ENCODE results near the gene HLA-E.

DNA sequence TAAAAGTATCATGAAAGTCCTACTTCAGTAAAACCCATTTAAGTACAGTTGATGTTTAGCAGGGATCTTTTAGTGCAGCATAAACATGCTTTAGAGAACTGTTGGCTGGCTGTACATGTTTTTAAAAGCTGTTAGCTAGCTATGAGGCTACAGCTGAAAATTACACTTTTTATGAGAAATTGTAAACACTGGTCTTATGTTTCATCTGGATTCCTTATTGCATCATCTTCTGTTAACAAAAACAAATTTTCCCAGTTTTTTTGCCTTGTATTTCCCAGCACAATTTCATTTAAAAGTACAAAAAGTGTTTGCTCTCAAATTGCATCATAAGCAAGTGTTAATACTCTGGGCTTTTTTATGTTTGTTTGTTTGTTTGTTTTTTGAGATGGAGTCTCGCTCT is 18.3 kb upstream of the HLA-E start:
- TF ChIP-seq, protein P1, sequence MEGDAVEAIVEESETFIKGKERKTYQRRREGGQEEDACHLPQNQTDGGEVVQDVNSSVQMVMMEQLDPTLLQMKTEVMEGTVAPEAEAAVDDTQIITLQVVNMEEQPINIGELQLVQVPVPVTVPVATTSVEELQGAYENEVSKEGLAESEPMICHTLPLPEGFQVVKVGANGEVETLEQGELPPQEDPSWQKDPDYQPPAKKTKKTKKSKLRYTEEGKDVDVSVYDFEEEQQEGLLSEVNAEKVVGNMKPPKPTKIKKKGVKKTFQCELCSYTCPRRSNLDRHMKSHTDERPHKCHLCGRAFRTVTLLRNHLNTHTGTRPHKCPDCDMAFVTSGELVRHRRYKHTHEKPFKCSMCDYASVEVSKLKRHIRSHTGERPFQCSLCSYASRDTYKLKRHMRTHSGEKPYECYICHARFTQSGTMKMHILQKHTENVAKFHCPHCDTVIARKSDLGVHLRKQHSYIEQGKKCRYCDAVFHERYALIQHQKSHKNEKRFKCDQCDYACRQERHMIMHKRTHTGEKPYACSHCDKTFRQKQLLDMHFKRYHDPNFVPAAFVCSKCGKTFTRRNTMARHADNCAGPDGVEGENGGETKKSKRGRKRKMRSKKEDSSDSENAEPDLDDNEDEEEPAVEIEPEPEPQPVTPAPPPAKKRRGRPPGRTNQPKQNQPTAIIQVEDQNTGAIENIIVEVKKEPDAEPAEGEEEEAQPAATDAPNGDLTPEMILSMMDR (IDR thresholded peaks at IDR 0.05; ENCODE audit: insufficient read depth, low read depth, low read length), result no peak
- TF ChIP-seq EZH2 (IDR thresholded peaks at IDR 0.05; ENCODE audit: insufficient read depth, low read length), result no peak

All from astrocyte (in vitro differentiated cells and primary cell).